GM12878 (cell line): ENCODE measurements around the gene UPF1. TPM values are rescaled to one million over a fixed set of nuclear protein-coding genes. Genes with fewer than 3 reads are reported as not detected.
A peak's percentile ranks its signal among the peaks of the same experiment; 100 is the strongest.

Experiments
- ATAC-seq: fragments of 200-7000 bp; cut with Tn5 transposase; 3 replicates; pipeline ENCODE4 v1.9.1; 2020; ENCODE audit warnings: mild to moderate bottlenecking, moderate library complexity
- BruUV-seq: library from RNA; stranded (reverse); fragments of 400-500 nt; replicated peaks from 2 replicates; lab custom pipeline; 2021; lab: Mats Ljungman, UMichigan
- CTCF ChIA-PET: fragments of 300-600 bp; sonication (Branson Sonifier 250); formaldehyde crosslinking; extraction: SDS; loops from one replicate; lab custom pipeline; 2021; ENCODE audit warnings: inconsistent platforms; lab: Yijun Ruan, JAX
- POLR2A ChIA-PET: fragments of 350-600 bp; formaldehyde crosslinking; extraction: SDS; loops from one replicate; lab custom pipeline; 2021; ENCODE audit warnings: inconsistent platforms; lab: Charles Lee
- RAD21 ChIA-PET: fragments of 300-600 bp; sonication (Branson Sonifier 250); formaldehyde crosslinking; loops from one replicate; lab custom pipeline; 2023; ENCODE audit warnings: antibody characterized with exemption; ENCODE audit not compliant: unreplicated experiment; lab: Charles Lee
- SMC1A ChIA-PET: fragments of 300-600 bp; sonication (Branson Sonifier 250); formaldehyde crosslinking; loops from one replicate; lab custom pipeline; 2023; ENCODE audit not compliant: unreplicated experiment, uncharacterized antibody; lab: Charles Lee
- DNase-seq: peaks from one replicate; pipeline ENCODE4 v3.0.0-alpha.2; 2011; ENCODE audit warnings: low read depth, low spot score
- FAIRE-seq: peaks from 3 replicates; lab custom pipeline; 2011; peaks lifted over from hg19 to GRCh38; lab: Jason Lieb, UNC
- H2AFZ ChIP-seq: 2 replicates; pipeline ENCODE4 v1.6.0; 2011; ENCODE audit warnings: low read depth, low read length, control low read depth; ENCODE audit not compliant: control insufficient read depth
- H3K27ac ChIP-seq: 2 replicates; pipeline ENCODE4 v1.5.1; 2011; ENCODE audit warnings: control low read depth; ENCODE audit not compliant: control insufficient read depth, insufficient read depth
- H3K27me3 ChIP-seq, 2 experiments: replicated peaks in 1 of 2; 2 replicates each; pipeline versions ENCODE4 v1.6.0 to v1.6.1; 2011; ENCODE audit warnings: low read length in 1 of 2; ENCODE audit not compliant: control insufficient read depth in 2 of 2, insufficient read depth in 2 of 2
- H3K36me3 ChIP-seq, 2 experiments: 2 replicates each; pipeline ENCODE4 v1.5.1; 2011; ENCODE audit warnings: low read length in 1 of 2; ENCODE audit not compliant: control insufficient read depth in 2 of 2, insufficient read depth in 2 of 2
- H3K4me1 ChIP-seq: 2 replicates; pipeline ENCODE4 v1.6.1; 2011; ENCODE audit warnings: mild to moderate bottlenecking, low read length, moderate library complexity, mixed read lengths; ENCODE audit not compliant: control insufficient read depth, insufficient read depth
- H3K4me2 ChIP-seq: 2 replicates; pipeline ENCODE4 v1.6.0; 2011; ENCODE audit warnings: control low read depth; ENCODE audit not compliant: control insufficient read depth, insufficient read depth
- H3K4me3 ChIP-seq: fragments of 200-600 bp; sonication (generic); 2 replicates; pipeline ENCODE4 v1.5.1; 2016
- H3K79me2 ChIP-seq: 2 replicates; pipeline ENCODE4 v1.6.0; 2011; ENCODE audit warnings: low read length; ENCODE audit not compliant: control insufficient read depth, insufficient read depth
- H3K9ac ChIP-seq: 2 replicates; pipeline ENCODE4 v1.8.0; 2011; ENCODE audit warnings: low read length, control low read depth, mixed read lengths; ENCODE audit not compliant: control insufficient read depth, insufficient read depth
- H3K9me3 ChIP-seq: replicated peaks from 3 replicates; pipeline ENCODE4 v1.5.1; 2011; ENCODE audit warnings: mild to moderate bottlenecking, low read length; ENCODE audit not compliant: control insufficient read depth, insufficient read depth
- H4K20me1 ChIP-seq: 2 replicates; pipeline ENCODE4 v1.6.0; 2011; ENCODE audit not compliant: control insufficient read depth, insufficient read depth
- NFXL1 ChIP-seq: fragments of 450-650 bp; IDR thresholded peaks from 2 replicates; pipeline ENCODE4 v1.6.1; 2017; ENCODE audit warnings: antibody characterized with exemption, mild to moderate bottlenecking, borderline replicate concordance
- NR2C1 ChIP-seq: fragments of 450-650 bp; IDR thresholded peaks from 2 replicates; pipeline ENCODE4 v1.6.1; 2017; ENCODE audit warnings: antibody characterized with exemption, mild to moderate bottlenecking, moderate library complexity
- NR2F1 ChIP-seq: fragments of 450-650 bp; conservative IDR thresholded peaks from 2 replicates; pipeline ENCODE4 v1.6.1; 2017; ENCODE audit warnings: mild to moderate bottlenecking
- POLR2A ChIP-seq: IDR thresholded peaks from 2 replicates; pipeline ENCODE4 v1.6.1; 2011; ENCODE audit warnings: low read depth, mild to moderate bottlenecking, low read length
- POLR2AphosphoS5 ChIP-seq: IDR thresholded peaks from 2 replicates; pipeline ENCODE4 v1.6.1; 2011; ENCODE audit warnings: mild to moderate bottlenecking, low read length, inconsistent platforms
- SIX5 ChIP-seq: IDR thresholded peaks from 2 replicates; pipeline ENCODE4 v1.6.1; 2011; ENCODE audit warnings: mild to moderate bottlenecking, low read depth, low read length, moderate library complexity; ENCODE audit not compliant: severe bottlenecking
- SREBF1 ChIP-seq: IDR thresholded peaks from 2 replicates; pipeline ENCODE4 v1.6.1; 2012; ENCODE audit warnings: mild to moderate bottlenecking, low read length
- WGBS: methylation state at CpG from one replicate; pipeline ENCODE4 v1.1.6; 2016; ENCODE audit warnings: low lambda C conversion rate; ENCODE audit not compliant: insufficient replicate concordance, insufficient coverage; ENCODE audit errors: missing lambda C conversion rate; 5-methylcytosine and 5-hydroxymethylcytosine counted together
- in situ Hi-C: fragments of 300-500 bp; cut with MboI; formaldehyde crosslinking; loops from 9 replicates; pipeline ENCODE4 v1.14.3; 2018; ENCODE audit warnings: mixed read lengths
- intact Hi-C: fragments of 100-400 bp; cut with micrococcal nuclease; formaldehyde crosslinking; loops from one replicate; pipeline ENCODE4 v1.14.2; 2022; ENCODE audit not compliant: unreplicated experiment
- polyA plus RNA-seq, 11 experiments: library from polyadenylated mRNA; depleted of rRNA in 4 of 11; unstranded in 6 of 11; stranded (reverse) in 5 of 11; fragments of >200 nt; fragmentation: Nextera tagmentation in 4 of 11; fragmentation: Illumina TruSeq in 1 of 11; extraction: Ambion mirVana in 4 of 11; extraction: Trizol in 1 of 11; gene quantifications; 1 replicate in 1 of 11; 2 replicates in 10 of 11; pipeline versions ENCODE4 v1.2.1 to v1.2.3, GENCODE V29; 2011 to 2016; ENCODE audit warnings: inconsistent platforms in 2 of 11, missing spikeins in 2 of 11, low read depth in 1 of 11
- total RNA-seq, 4 experiments: library from RNA; depleted of rRNA in 3 of 4; stranded (reverse); fragments of >200 nt in 3 of 4; fragmentation: Illumina TruSeq in 1 of 4; extraction: Trizol in 1 of 4; gene quantifications; 2 replicates each; pipeline versions ENCODE4 v1.2.1 to v1.2.3, GENCODE V29; 2013 to 2021

UPF1 gene
- total and polyA plus RNA-seq, 10 of the 15 experiments (the other 5 are each of a cell fraction or from before 2014, with no cell fraction given): 0.58 to 80.9 (median 18.7) TPM

DNA sequence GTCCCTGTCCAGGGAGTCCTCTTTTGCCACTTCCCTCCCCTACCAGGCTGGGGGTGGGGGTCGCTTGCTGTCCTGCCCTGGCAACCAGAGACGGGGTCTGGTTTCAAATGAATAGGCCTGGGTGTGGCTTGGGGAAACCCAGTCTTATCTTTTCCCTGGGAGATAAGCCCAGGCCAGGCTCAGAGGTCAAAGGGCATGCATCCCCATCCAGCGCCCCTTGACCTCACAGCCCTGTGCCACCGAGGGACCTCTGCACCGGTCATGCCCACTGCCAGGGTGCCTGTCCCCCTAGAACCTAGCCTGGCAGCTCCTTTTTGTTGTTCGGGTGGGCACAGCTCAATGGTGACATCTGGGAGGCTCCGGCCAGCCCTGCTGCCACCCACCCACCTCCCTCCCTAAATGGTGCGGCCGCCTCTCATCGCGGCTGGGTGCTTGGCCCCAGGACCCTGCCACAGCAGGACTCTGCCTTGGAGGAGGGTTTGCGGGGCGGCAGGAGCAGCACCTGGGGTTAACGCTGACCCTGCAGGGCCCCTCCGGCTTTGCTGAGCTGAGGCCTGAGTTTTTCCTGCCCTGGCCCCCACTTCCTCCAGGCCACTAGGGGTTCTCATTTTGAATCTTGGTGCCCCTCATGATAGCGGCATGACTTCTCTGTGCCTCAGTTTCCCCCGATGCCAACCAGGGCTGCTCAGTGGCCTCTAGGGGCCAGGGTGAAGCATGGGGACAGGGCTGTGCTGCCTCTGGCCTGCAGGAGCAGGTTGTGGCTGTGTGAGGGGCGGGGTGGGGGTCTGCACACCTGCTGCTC, 67.0 kb downstream of the UPF1 start:
- Histone ChIP-seq H3K27me3 (peaks cover 4% of the 10 kb centered on the region in 2 experiments; a peak in 3 of 4 replicates), H3K4me2 (no peak overlapping the region), H3K79me2 (no peaks in the 10 kb centered on the region), H3K9ac (no peak overlapping the region), H3K9me3 (no peaks in the 10 kb centered on the region), H3K4me3 (no peak overlapping the region), H3K36me3 (peaks cover 2 to 4% of the 10 kb centered on the region in 2 experiments; a peak in 2 of 4 replicates), H3K27ac (no peak overlapping the region), H2AFZ (no peak overlapping the region), H3K4me1 (no peaks in the 10 kb centered on the region), H4K20me1 (no peaks in the 10 kb centered on the region)
- intact Hi-C loops: no loop called here
- ATAC-seq (no peak), FAIRE-seq (no peak), DNase-seq (no peak)
- POLR2A ChIA-PET: no interaction called here
- SMC1A ChIA-PET: no interaction called here
- BruUV-seq: no TSS peak
- 78% methylated on average over 18 of the region's 18 CpGs for WGBS
- in situ Hi-C loops: no loop called here
- CTCF ChIA-PET: no interaction called here
- RAD21 ChIA-PET: no interaction called here
- 0 out of 2 replicates have a peak, but pooled peaks have one; percentile 25 for TF ChIP-seq POLR2AphosphoS5
- 0 out of 2 replicates have a peak, but pooled peaks have one; percentile 12 for TF ChIP-seq NR2C1
- TF ChIP-seq POLR2A: peak; percentile 23; the same call in 1 of the 2 replicates
- no peak for TF ChIP-seq NFXL1
- TF ChIP-seq NR2F1: peak; percentile 41; the same call in 1 of the 2 replicates
- TF ChIP-seq SIX5: no peak
- no peak for TF ChIP-seq SREBF1
